Medulla oblongata (tissue), 1 donor: Measurements from ENCODE around the gene AMPH.

Source experiments
- DNase-seq: peaks from one replicate; pipeline ENCODE4 v3.0.0-alpha.2; 2015; ENCODE audit errors: extremely low spot score

Gene AMPH

GRCh38 chr7:38462819-38463218, 168.4 kb downstream of the AMPH start:
- no peak for DNase-seq

GRCh38 chr7:38461887-38462286, 169.3 kb downstream of the AMPH start:
- DNase-seq: no peak

- DNase-seq: no peak
Observed at GRCh38 chr7:38453826-38454225, 177.3 kb downstream of the AMPH start.

GRCh38 chr7:38453168-38453567, 178.0 kb downstream of the AMPH start:
- DNase-seq: no peak

GRCh38 chr7:38452681-38453108, 178.5 kb downstream of the AMPH start:
- no peak for DNase-seq

- peak; percentile 48 for DNase-seq
Observed at GRCh38 chr7:38451840-38452239, 179.3 kb downstream of the AMPH start.

- no peak for DNase-seq
Observed at GRCh38 chr7:38448584-38449234, 182.5 kb downstream of the AMPH start.

- no peak for DNase-seq
Observed at GRCh38 chr7:38448054-38448453, 183.1 kb downstream of the AMPH start.

GRCh38 chr7:38438970-38439369, 192.2 kb downstream of the AMPH start:
- no peak for DNase-seq

GRCh38 chr7:38432671-38433070, 198.5 kb downstream of the AMPH start:
- DNase-seq: no peak

GRCh38 chr7:38432080-38432479, 199.1 kb downstream of the AMPH start:
- DNase-seq: no peak

GRCh38 chr7:38429057-38429456, 202.1 kb downstream of the AMPH start:
- no peak for DNase-seq

GRCh38 chr7:38428041-38428440, 203.1 kb downstream of the AMPH start:
- DNase-seq: no peak

- no peak for DNase-seq
Observed at GRCh38 chr7:38427279-38427955, 203.8 kb downstream of the AMPH start.

- DNase-seq: no peak
Observed at GRCh38 chr7:38425509-38425908, 205.7 kb downstream of the AMPH start.

- no peak for DNase-seq
Observed at GRCh38 chr7:38424750-38425463, 206.3 kb downstream of the AMPH start.

GRCh38 chr7:38413784-38414183, 217.4 kb downstream of the AMPH start:
- no peak for DNase-seq

- DNase-seq: peak; percentile 20
Observed at GRCh38 chr7:38411404-38411803, 219.8 kb downstream of the AMPH start.

GRCh38 chr7:38410056-38410455, 221.1 kb downstream of the AMPH start:
- DNase-seq: no peak

- DNase-seq: no peak
Observed at GRCh38 chr7:38409531-38409930, 221.6 kb downstream of the AMPH start.

GRCh38 chr7:38398725-38399321, 232.3 kb downstream of the AMPH start:
- DNase-seq: peak; percentile 61

GRCh38 chr7:38396852-38397251, 234.3 kb downstream of the AMPH start:
- DNase-seq: no peak
